IMR-90 (cell line): Measurements from ENCODE around the gene DPAGT1. TPM values are rescaled to one million over a fixed set of nuclear protein-coding genes. Genes with fewer than 3 reads are reported as not detected.

Experiments used
- ATAC-seq: fragments of 200-7000 bp; cut with Tn5 transposase; 2 replicates; pipeline ENCODE4 v1.9.1; 2020; ENCODE audit warnings: low read depth, mild to moderate bottlenecking, moderate library complexity
- BruUV-seq: library from RNA; stranded (reverse); fragments of 400-500 nt; replicated peaks from 2 replicates; lab custom pipeline; 2021; lab: Mats Ljungman, UMichigan
- CTCF ChIA-PET: fragments of 300-600 bp; formaldehyde crosslinking; extraction: SDS; loops from one replicate; lab custom pipeline; 2021; ENCODE audit warnings: antibody characterized with exemption; lab: Yijun Ruan, JAX
- POLR2A ChIA-PET: fragments of 300-600 bp; sonication (Branson Sonifier 250); formaldehyde crosslinking; loops from one replicate; lab custom pipeline; 2022; ENCODE audit warnings: antibody characterized with exemption; ENCODE audit not compliant: unreplicated experiment; lab: Charles Lee
- DNase-seq: peaks from one replicate; pipeline ENCODE4 v3.0.0; 2013
- H2AFZ ChIP-seq: replicated peaks from 2 replicates; pipeline ENCODE3; 2013; ENCODE audit warnings: low read length, mild to moderate bottlenecking; ENCODE audit not compliant: poor library complexity
- H2AK5ac ChIP-seq: 2 replicates; pipeline ENCODE4 v1.6.1; 2013; ENCODE audit warnings: low read depth, low read length, inconsistent platforms
- H2AK9ac ChIP-seq: replicated peaks from 2 replicates; pipeline ENCODE3; 2013; ENCODE audit warnings: mild to moderate bottlenecking, low read depth, low read length, moderate library complexity; ENCODE audit not compliant: poor library complexity
- H2BK120ac ChIP-seq: 2 replicates; pipeline ENCODE4 v1.6.1; 2013; ENCODE audit warnings: low read depth, low read length, inconsistent platforms
- H2BK15ac ChIP-seq: 3 replicates; pipeline ENCODE4 v1.6.1; 2013; ENCODE audit warnings: low read depth, low read length, inconsistent platforms
- H2BK20ac ChIP-seq: 2 replicates; pipeline ENCODE4 v1.6.1; 2013; ENCODE audit warnings: low read depth, mild to moderate bottlenecking, inconsistent platforms, low read length, moderate library complexity
- H2BK5ac ChIP-seq: 2 replicates; pipeline ENCODE4 v1.6.1; 2013; ENCODE audit warnings: mild to moderate bottlenecking, low read depth, low read length, inconsistent platforms; ENCODE audit not compliant: poor library complexity, severe bottlenecking
- H3K14ac ChIP-seq: replicated peaks from 2 replicates; pipeline ENCODE4 v1.6.1; 2013; ENCODE audit warnings: low read depth, low read length, inconsistent platforms
- H3K18ac ChIP-seq: 2 replicates; pipeline ENCODE4 v1.6.1; 2013; ENCODE audit warnings: low read depth, low read length, control low read depth
- H3K23ac ChIP-seq: 2 replicates; pipeline ENCODE4 v1.6.1; 2013; ENCODE audit warnings: low read depth, low read length, inconsistent platforms
- H3K27ac ChIP-seq: 2 replicates; pipeline ENCODE4 v1.5.1; 2013; ENCODE audit warnings: mild to moderate bottlenecking, control low read depth, low read length; ENCODE audit not compliant: insufficient read depth
- H3K27me3 ChIP-seq: 2 replicates; pipeline ENCODE4 v1.6.1; 2013; ENCODE audit warnings: low read length; ENCODE audit not compliant: control insufficient read depth, insufficient read depth
- H3K36me3 ChIP-seq: 2 replicates; pipeline ENCODE4 v1.6.1; 2013; ENCODE audit warnings: low read length, mixed read lengths; ENCODE audit not compliant: control insufficient read depth, insufficient read depth
- H3K4ac ChIP-seq: 2 replicates; pipeline ENCODE4 v1.6.1; 2013; ENCODE audit warnings: low read depth, low read length, inconsistent platforms
- H3K4me1 ChIP-seq: 2 replicates; pipeline ENCODE4 v1.6.1; 2013; ENCODE audit warnings: low read length, mixed read lengths; ENCODE audit not compliant: control insufficient read depth, insufficient read depth
- H3K4me2 ChIP-seq: 2 replicates; pipeline ENCODE4 v1.6.1; 2013; ENCODE audit warnings: low read depth, mild to moderate bottlenecking, control low read depth, low read length, moderate library complexity
- H3K4me3 ChIP-seq: 2 replicates; pipeline ENCODE4 v1.5.1; 2013; ENCODE audit warnings: low read depth, mild to moderate bottlenecking, control low read depth, low read length, moderate library complexity; ENCODE audit not compliant: insufficient read depth
- H3K56ac ChIP-seq: 2 replicates; pipeline ENCODE4 v1.6.1; 2013; ENCODE audit warnings: low read length, inconsistent platforms; ENCODE audit not compliant: insufficient read depth; ENCODE audit errors: extremely low read depth
- H3K79me1 ChIP-seq, 2 experiments: 2 replicates each; pipeline ENCODE4 v1.6.1; 2013; ENCODE audit warnings: low read length in 2 of 2, inconsistent platforms in 1 of 2, low read depth in 1 of 2
- H3K9ac ChIP-seq: 2 replicates; pipeline ENCODE4 v1.6.1; 2013; ENCODE audit warnings: low read depth, low read length, control low read depth
- H3K9me1 ChIP-seq: 2 replicates; pipeline ENCODE4 v1.6.1; 2013; ENCODE audit warnings: low read length, inconsistent platforms; ENCODE audit not compliant: insufficient read depth
- H3K9me3 ChIP-seq: 2 replicates; pipeline ENCODE4 v1.6.1; 2013; ENCODE audit warnings: low read length; ENCODE audit not compliant: control insufficient read depth, insufficient read depth
- H4K20me1 ChIP-seq: 2 replicates; pipeline ENCODE4 v1.6.1; 2013; ENCODE audit warnings: low read length, inconsistent platforms; ENCODE audit not compliant: insufficient read depth
- H4K5ac ChIP-seq: 2 replicates; pipeline ENCODE4 v1.6.1; 2013; ENCODE audit warnings: mild to moderate bottlenecking, low read depth, low read length, control low read depth
- H4K8ac ChIP-seq, 2 experiments: 2 replicates each; pipeline ENCODE4 v1.6.1; 2013; ENCODE audit warnings: low read depth in 2 of 2, low read length in 2 of 2, control low read depth in 1 of 2, inconsistent platforms in 1 of 2
- H4K91ac ChIP-seq: 2 replicates; pipeline ENCODE4 v1.6.1; 2013; ENCODE audit warnings: low read depth, low read length, inconsistent platforms; ENCODE audit not compliant: insufficient read depth
- CEBPB ChIP-seq: IDR thresholded peaks from 2 replicates; pipeline ENCODE4 v1.6.1; 2012; ENCODE audit warnings: low read depth, low read length, improper control_type of control experiment
- NFE2L2 ChIP-seq: fragments of 150-350 bp; IDR thresholded peaks from 2 replicates; pipeline ENCODE4 v1.6.1; 2016; ENCODE audit warnings: low read depth, mild to moderate bottlenecking, low read length
- POLR2A ChIP-seq: IDR thresholded peaks from 2 replicates; pipeline ENCODE4 v1.6.1; 2012; ENCODE audit warnings: mild to moderate bottlenecking, low read depth, low read length
- SMC3 ChIP-seq: fragments of 150-350 bp; IDR thresholded peaks from 2 replicates; pipeline ENCODE4 v1.6.1; 2016; ENCODE audit warnings: low read depth, mild to moderate bottlenecking, antibody characterized with exemption, low read length, moderate library complexity
- whole genome bisulfite sequencing, 2 experiments: methylation state at CpG; one replicate each; pipeline versions ENCODE4 v1.1.5 to v1.1.7; 2013; ENCODE audit warnings: missing lambda C conversion rate in 2 of 2; ENCODE audit not compliant: insufficient read length in 1 of 2; ENCODE audit errors: extremely low coverage in 2 of 2; 5-methylcytosine and 5-hydroxymethylcytosine counted together
- dilution Hi-C: fragments of 300-500 bp; cut with HindIII; formaldehyde crosslinking; loops from one replicate; pipeline ENCODE4 v1.14.3; 2018; ENCODE audit warnings: low sequenced_read_pairs; ENCODE audit not compliant: unreplicated experiment
- in situ Hi-C: fragments of 300-500 bp; cut with MboI; formaldehyde crosslinking; loops from 3 replicates; pipeline ENCODE4 v1.14.3; 2019; ENCODE audit warnings: low sequenced_read_pairs, inconsistent platforms, mixed read lengths
- intact Hi-C: fragments of 100-400 bp; cut with micrococcal nuclease; formaldehyde crosslinking; loops from 2 replicates; pipeline ENCODE4 v1.10.0; 2022
- polyA plus RNA-seq, 3 experiments: library from polyadenylated mRNA; depleted of rRNA; stranded (reverse); fragments of >200 nt; gene quantifications; 2 replicates each; pipeline ENCODE4 v1.2.3, GENCODE V29; 2012; ENCODE audit warnings: low replicate concordance in 1 of 3
- total RNA-seq: library from RNA; depleted of rRNA; stranded (reverse); fragments of >200 nt; gene quantifications from 2 replicates; pipeline ENCODE4 v1.2.3, GENCODE V29; 2012
- TF ChIP-seq, protein P1 (sequence below): fragments of 150-350 bp; IDR thresholded peaks from 2 replicates; pipeline ENCODE4 v1.6.1; 2017; ENCODE audit warnings: mild to moderate bottlenecking, antibody characterized with exemption, low read length, low read depth

The DPAGT1 gene
- total and polyA plus RNA-seq, 2 of the 4 experiments (the other 2 are of a cell fraction), result 15.2 to 53.4 TPM

DNA sequence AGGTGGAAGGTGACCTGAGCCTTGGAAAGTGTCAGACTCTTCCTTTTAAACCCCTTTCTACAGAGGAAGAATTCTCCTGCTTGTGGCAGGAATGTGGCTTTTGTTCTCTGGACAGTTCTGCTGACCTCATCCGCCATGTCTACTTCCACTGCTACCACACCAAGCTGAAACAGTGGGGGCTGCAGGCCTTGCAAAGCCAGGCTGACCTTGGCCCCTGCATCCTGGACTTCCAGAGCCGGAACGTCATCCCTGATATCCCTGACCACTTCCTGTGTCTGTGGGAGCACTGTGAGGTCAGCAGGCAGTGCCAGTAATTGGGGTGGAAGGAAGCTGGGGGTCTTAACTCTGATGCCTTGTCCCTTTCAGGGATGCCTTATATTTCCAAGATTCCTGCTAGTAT, 29.0 kb upstream of the DPAGT1 start:
- no peak overlapping the region for H4K5ac ChIP-seq
- peak overlapping the region; percentile 26 for H2AFZ ChIP-seq
- H2BK120ac ChIP-seq, result no peak overlapping the region
- no peaks in the 10 kb centered on the region for H4K20me1 ChIP-seq
- no CpG with 5 or more reads among the region's 3 CpGs for WGBS, 2 experiments
- no peak for ATAC-seq
- H3K4me2 ChIP-seq, result no peak overlapping the region
- peaks cover 6% of the 10 kb centered on the region; the same call in 1 of the 2 replicates for H3K9me1 ChIP-seq
- H3K4me1 ChIP-seq, result peaks cover 1% of the 10 kb centered on the region; the same call in 1 of the 2 replicates
- TF ChIP-seq SMC3, result no peak
- no peak for TF ChIP-seq POLR2A
- no peak for TF ChIP-seq NFE2L2
- TF ChIP-seq CEBPB, result no peak
- TF ChIP-seq, protein P1, sequence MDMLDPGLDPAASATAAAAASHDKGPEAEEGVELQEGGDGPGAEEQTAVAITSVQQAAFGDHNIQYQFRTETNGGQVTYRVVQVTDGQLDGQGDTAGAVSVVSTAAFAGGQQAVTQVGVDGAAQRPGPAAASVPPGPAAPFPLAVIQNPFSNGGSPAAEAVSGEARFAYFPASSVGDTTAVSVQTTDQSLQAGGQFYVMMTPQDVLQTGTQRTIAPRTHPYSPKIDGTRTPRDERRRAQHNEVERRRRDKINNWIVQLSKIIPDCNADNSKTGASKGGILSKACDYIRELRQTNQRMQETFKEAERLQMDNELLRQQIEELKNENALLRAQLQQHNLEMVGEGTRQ, result no peak
- no peak overlapping the region for H3K18ac ChIP-seq
- no peak overlapping the region for H3K4me3 ChIP-seq
- no peak overlapping the region for H4K91ac ChIP-seq
- ChIA-PET POLR2A (no interaction called here), CTCF (no interaction called here)
- H3K4ac ChIP-seq, result no peak overlapping the region
- no peak overlapping the region for H3K14ac ChIP-seq
- in situ Hi-C loops (no loop called here), intact Hi-C loops (no loop called here), dilution Hi-C loops (no loop called here)
- H3K27me3 ChIP-seq, result no peaks in the 10 kb centered on the region
- H3K56ac ChIP-seq, result no peak overlapping the region
- no peak overlapping the region for H2BK15ac ChIP-seq
- no peak overlapping the region for H2BK20ac ChIP-seq
- BruUV-seq, result no TSS peak
- no peak overlapping the region for H2AK9ac ChIP-seq
- H3K79me1 ChIP-seq, result peaks cover 0 to 19% of the 10 kb centered on the region in 2 experiments; a peak in 2 of 4 replicates
- H2AK5ac ChIP-seq, result no peak overlapping the region
- H2BK5ac ChIP-seq, result no peak overlapping the region
- H3K23ac ChIP-seq, result no peak overlapping the region
- peaks cover 40% of the 10 kb centered on the region for H3K36me3 ChIP-seq
- H3K9ac ChIP-seq, result no peak overlapping the region
- H3K27ac ChIP-seq, result no peak overlapping the region
- H4K8ac ChIP-seq, result no peak overlapping the region
- H3K9me3 ChIP-seq, result no peaks in the 10 kb centered on the region
- DNase-seq, result peak; percentile 43
